GM19463 (cell line): ENCODE results near the gene BZW2.
"Not testable (repeated sequence)": the region's sequence is repeated elsewhere in the genome, so short reads cannot be mapped to it uniquely, and the experiment has no call there.

Source experiments
- ATAC-seq: cut with Tn5 transposase; IDR thresholded peaks from one replicate; pipeline ENCODE4 v1.9.1; 2021; ENCODE audit warnings: mild to moderate bottlenecking, moderate library complexity; ENCODE audit not compliant: unreplicated experiment

The BZW2 gene

GRCh38 chr7:16670021-16670420 is 24.0 kb downstream of the BZW2 start:
- no peak for ATAC-seq

GRCh38 chr7:16670731-16671344 is 24.9 kb downstream of the BZW2 start:
- no peak for ATAC-seq

DNA sequence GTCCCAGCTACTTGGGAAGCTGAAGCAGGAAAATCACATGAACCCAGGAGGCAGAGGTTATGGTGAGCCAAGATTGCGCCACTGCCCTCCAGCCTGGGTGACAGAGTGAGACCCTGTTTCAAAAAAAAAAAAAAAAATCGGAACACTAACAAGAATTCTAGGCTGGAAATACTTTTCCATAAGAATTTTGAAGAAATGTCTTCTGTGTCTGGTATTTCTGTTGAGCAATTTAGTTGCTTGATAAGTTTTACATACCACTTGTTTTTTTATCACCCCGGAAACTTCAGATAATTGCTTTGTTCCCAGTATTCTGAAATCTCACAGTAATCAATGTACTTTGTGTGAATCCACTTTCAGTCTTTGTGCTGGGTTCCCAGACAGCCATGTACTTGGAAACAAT is 25.8 kb downstream of the BZW2 start:
- no peak for ATAC-seq

DNA sequence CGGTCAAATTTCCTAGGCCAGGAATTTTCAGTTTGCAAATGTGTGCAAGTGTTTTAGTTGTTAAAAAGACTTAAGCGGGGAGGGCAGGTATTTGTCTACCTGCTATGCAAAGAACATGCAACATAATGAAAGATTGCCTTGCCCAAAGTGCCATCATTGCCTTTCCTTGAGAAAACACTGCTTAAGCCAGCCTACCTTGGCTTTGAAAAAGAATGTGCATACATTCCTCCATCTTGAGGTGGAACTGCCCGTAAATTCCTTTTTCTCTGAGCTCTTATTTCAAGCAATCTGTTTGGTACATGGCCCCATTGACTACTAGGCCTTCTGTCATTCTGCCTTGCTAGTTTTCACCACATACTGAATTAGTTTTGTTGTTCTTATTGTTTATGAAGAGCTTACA is 29.3 kb downstream of the BZW2 start:
- no peak for ATAC-seq

DNA sequence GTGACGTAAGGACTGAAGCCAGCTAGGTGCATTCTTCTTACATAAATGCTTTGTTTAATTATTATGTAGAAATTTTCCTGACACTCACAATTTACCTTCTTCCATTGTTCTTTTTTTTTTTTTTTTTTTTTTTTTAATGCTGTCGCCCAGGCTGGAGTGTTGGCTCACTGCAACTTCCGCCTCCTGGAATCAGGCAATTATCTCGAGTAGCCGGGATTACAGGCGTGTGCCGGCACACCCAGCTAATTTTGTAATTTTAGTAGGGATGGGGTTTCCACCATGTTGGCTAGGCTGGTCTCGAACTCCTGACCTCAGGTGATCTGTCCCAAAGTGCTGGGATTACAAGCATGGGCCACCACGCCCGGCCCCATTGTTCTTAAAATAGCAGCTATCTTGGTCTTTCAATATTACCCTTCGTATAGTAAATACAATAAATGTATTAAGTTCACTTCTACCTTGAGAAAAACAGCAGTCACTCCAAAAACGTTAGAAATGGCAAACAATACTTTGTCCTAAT is 32.1 kb downstream of the BZW2 start:
- ATAC-seq = no peak

- ATAC-seq = not testable (repeated sequence)
Observed at GRCh38 chr7:16678645-16679566, 32.9 kb downstream of the BZW2 start.

GRCh38 chr7:16684935-16685334 is 39.0 kb downstream of the BZW2 start:
- no peak for ATAC-seq

DNA sequence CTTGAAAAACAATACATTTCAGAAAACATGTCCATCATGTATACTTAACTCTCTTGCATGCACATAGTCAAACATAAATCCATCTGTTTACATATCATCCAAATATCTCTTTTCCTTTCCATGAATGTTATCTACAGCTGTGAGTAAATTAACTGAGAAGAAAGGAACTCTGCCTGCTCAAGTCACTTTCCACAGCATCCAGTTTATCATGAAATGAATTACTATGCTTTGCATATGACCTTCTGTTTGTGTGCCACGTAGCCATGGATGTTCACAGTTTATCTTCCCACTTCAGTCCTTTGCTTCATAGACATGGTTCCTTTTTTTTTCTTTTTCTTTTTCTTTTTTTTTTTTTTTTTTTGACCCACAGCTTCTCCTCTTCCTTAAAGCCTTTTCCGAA is 39.6 kb downstream of the BZW2 start:
- no peak for ATAC-seq

DNA sequence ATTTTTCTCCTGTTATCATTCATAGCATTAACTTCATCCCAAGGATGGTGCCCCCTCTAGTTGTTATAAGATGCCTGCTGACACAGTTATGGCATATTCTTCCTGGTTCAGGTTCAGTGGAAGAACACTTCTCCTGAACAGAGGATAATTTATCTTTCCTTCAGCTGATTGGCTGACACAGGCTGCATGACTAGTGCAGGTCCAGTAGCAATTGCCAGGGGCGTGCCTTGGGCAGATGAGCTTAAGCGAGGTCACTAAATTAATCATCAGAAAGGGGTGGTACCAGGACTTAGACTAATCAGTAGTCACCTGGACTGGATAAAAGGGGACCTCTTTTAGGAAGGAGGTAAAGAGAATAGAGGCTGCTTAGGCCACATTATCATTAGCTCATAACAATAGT is 42.3 kb downstream of the BZW2 start:
- ATAC-seq = no peak

DNA sequence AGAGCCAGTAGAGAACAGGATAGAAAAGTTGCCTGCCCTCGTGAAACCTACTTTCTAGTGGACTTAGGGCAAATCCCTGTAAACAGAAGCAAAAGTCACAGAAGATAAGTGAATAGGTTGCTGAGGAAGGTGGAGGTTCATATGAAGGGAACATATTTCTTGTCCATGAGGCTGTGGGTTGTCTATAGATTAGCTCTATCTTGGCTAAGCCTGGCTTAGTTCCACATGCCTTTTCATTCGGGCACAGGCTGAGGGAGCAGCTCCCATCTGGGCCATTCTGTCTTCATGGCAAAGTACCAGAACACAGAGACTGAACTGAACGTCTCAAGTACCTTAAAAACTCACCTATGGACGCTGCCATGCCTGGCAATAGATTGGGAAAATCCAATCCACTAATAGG is 45.3 kb downstream of the BZW2 start:
- no peak for ATAC-seq

GRCh38 chr7:16693601-16694318 is 47.8 kb downstream of the BZW2 start:
- ATAC-seq = no peak

DNA sequence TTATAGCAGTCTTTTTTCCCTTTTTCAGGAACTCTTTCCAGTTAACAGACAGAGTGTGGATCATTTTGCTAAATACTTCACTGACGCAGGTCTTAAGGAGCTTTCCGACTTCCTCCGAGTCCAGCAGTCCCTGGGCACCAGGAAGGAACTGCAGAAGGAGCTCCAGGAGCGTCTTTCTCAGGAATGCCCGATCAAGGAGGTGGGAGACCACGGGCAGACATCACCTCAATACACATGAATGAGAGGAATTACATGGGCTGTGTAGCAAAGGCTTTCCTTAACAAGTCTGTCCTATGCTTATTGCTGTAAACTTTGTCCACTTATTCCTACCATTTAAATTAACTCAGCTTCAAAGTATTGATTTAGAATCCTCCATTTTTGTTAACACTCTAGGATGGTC is 48.8 kb downstream of the BZW2 start:
- ATAC-seq = no peak

- no peak for ATAC-seq
Observed at GRCh38 chr7:16695621-16696237, 49.7 kb downstream of the BZW2 start.

DNA sequence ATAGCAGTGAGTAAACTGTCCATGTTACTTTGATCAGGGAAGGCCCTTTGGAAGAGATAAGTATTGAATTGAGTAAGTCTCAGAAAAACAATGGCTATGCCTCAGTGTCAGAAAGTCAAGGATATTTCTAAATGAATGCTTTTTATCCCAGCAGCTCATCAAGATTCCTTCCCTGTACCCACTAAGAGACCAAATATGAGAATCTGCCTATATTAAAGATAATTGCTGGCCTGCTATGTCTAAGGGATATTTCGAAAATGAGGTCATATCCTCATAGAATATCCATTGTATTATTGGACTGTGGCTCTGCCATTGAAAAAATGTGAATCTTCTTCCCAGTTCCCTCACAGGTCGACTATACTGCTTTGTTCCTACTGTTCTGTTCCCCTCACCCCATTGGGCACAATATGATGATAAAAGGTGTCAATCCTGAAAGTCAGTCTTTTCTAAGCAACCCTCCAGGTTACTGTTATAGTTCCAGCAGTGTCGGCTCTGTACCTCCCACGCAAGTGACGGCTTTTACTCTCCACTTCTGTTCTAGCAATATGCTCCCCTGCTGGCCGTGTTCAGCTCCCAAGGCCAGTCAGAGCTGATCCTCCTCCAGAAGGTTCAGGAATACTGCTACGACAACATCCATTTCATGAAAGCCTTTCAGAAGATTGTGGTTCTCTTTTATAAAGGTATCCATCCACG is 51.7 kb downstream of the BZW2 start:
- no peak for ATAC-seq

- ATAC-seq = no peak
Observed at GRCh38 chr7:16698200-16698905, 52.4 kb downstream of the BZW2 start.

GRCh38 chr7:16702441-16702840 is 56.5 kb downstream of the BZW2 start:
- no peak for ATAC-seq

GRCh38 chr7:16708511-16708910 is 62.5 kb downstream of the BZW2 start:
- no peak for ATAC-seq

DNA sequence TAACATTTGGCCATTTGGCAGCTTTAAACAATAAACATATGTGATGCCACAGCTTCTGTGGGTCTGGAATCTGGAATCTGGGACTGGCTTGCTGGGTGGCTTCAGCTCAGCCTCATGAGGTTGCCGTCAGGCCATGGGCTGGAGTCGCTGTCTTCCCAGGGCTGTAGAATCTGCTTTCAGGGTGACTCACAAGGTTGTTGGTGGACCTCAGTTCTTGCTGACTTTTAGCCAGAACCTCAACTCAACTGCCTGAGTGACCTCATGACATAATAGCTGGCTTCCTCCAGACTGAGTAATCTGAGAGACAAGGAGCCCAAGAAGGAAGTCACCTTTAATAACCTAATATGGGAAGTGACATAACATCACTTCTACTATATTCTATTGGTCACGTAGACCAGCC is 63.0 kb downstream of the BZW2 start:
- no peak for ATAC-seq

DNA sequence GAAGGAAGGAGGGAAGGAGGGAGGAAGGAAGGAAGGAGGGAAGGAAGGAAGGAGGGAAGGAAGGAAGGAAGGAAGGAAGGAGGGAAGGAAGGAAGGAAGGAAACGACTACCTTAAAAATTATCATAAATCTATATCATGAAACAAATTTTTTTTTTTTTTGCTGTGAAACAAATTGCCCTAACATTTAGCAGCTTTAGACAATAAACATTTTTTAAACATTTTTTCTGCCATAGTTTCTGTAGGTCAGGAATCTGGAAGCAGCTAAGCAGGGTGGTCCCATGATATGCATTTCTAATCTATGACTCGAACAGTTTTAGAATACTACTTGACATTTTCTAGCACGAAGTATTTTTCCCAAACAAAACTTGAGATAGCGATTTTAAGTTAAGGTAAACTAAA is 64.7 kb downstream of the BZW2 start:
- ATAC-seq = no peak

GRCh38 chr7:16711730-16712129 is 65.7 kb downstream of the BZW2 start:
- no peak for ATAC-seq
